GM18907 (cell line): ENCODE results near the gene TSPAN2.

Experiments
- ATAC-seq: cut with Tn5 transposase; IDR thresholded peaks from one replicate; pipeline ENCODE4 v1.9.1; 2021; ENCODE audit warnings: mild to moderate bottlenecking, moderate library complexity; ENCODE audit not compliant: unreplicated experiment

TSPAN2 gene

GRCh38 chr1:115076384-115076915 lies 12.9 kb downstream of the TSPAN2 start:
- ATAC-seq, result no peak

DNA sequence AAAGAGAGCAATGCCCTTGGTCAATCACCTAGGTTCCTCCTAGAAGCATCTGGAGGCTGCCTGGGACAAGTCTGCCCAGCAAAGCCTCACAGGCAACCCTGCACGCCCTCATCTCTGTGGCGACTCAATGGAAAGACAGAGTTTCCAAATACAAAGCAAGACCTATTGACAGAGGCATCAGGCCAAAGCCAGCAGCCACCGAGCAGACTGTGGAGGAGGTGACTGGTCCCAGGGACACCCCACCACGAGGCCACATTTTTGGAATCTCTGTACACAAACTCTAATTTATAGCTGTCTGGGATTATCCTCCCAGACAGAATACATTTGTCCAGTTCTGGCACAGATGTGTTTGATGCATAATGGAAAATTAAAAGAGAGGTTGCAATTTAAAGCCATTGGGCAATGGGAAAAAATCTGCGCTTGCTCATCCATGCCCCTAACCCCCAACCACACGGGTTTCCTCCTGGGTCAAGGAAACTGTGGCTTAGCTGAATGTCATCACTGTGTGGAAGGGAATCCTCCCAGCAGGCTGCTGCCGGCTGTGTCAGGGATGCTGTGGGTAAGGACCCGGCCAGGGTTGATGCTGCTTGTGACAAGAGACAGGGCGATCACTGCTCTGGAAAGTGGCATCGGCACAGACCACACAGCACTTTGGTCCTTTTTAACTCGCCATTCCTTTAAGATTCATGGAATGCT lies 14.3 kb downstream of the TSPAN2 start:
- no peak for ATAC-seq

GRCh38 chr1:115073298-115074087 lies 15.8 kb downstream of the TSPAN2 start:
- ATAC-seq, result no peak

DNA sequence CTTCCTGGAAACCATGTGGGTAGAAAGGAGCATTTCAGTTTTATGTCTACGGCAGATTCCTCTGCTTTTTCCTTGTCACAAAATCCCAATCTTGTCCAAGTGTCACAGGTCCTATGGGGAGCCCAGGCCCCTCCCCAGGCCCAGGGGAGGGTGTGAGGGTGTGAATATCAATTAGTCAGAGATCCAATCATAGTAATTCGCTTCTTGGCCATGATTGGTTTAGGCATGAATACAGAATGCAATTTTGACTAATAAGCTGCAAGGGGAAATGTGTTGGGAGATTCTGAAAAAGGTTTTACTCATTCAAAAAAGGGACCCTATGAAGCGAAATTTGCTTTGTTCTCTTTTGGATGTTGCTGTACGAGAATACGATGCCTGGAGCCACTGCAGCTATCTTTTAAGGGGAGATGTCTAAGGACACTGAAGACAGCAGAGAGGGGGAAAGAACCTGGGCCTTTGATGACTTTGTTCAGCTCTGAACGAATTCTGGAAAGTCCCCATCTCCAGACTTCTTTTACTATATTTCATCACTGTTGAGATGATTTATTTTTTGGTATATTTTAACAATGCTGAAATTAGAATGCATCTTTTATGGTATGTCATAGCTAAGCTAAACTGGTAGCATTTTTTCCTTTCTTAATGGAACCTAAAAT lies 18.2 kb downstream of the TSPAN2 start:
- no peak for ATAC-seq

DNA sequence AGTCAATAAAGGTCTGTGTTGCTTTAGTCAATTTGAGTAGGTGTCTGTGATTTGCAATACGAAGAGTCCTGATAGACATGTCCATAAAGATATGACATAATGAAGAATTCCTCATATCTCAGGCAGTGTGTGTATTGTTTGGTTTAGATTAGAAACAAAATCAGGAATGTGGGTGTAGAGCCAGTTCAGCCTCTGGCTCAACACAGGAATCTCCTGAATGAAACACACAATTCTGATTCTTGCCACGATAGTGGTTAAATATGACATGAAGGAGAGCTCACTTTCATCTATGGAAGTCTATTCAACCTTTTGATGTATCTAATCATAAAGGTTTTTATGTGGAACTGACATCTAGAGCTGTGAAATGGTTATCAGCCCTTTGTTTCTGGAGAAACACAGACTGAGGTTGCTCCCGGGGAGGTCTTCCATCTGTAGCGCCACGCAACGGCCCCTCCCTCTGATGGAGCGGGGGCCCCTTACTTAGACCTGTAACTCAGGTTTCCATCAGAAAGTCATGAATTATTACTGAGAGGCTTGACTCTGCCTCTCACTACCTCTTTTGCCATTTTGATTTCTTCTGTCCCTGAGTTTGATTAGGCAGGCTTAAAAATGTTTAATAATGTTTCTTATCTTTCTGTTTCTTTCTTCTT lies 19.5 kb downstream of the TSPAN2 start:
- ATAC-seq, result no peak

DNA sequence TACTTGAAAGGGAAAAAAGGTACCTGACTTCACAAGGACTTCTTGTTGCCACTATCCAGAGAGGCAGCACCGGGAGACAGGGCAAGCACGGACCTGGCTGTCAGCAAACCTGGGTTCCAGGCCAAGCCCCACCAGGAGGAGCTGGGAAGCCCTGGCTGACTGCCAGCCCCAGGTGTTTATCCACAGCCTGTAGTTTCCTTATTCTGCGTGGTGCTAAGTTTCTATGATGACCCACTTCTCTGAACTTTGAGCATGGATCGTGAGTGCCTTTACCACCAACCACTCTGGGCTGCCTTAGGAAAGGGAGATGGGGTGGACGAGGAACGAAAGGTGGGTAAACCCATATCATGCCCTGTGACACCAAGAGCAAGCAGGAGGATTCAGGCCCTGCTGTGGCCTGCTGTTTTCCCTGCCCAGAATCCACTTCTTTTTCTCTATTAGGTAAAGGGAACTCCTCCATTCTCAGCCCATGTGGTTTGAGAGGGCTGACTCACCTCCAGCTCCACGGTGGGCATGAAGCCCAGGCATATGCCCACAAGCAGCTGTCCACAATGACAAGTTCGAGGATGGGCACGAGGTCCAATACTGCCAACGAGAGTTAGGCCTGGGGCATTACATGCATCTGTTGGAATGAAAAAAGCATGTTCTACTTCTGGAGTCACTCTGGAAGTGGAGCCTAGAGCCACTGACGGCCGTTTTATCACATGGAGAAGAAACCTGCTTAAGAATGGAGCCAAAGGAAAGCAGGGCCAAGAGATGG lies 20.3 kb downstream of the TSPAN2 start:
- no peak for ATAC-seq

DNA sequence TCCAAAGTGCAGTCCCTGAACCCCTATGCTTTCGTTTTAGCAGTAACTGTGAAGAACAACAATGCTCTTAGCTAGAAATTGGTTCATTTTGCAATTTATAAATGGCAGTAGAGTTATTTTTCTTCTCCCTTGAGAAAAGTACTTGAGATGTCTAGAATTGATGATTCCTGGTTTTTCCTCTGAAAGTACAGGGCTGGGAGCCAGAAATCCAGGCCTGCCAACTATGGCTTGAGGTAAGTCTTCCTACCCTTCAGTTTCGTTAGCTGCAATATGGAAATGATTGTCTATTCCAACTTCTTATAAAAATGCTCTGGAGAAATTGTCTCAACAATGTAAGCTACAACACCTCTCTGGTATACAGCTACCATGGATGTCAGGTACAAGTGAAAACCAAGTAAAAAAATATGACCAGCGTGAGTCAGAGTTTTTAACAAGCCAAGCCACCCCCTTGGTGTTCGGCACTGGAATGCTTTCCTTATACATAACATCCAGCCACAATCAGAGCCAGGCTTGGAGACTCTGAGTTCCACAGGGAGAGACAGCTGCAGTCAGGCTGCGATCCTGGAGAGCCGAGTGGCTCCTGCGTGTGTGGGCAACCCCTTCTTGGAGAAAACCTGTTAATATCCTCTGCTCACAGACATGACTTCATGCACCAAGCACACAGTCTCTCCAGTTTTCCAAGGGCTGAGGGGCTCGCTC lies 22.0 kb downstream of the TSPAN2 start:
- no peak for ATAC-seq

GRCh38 chr1:115065021-115065420 lies 24.3 kb downstream of the TSPAN2 start:
- ATAC-seq, result no peak

DNA sequence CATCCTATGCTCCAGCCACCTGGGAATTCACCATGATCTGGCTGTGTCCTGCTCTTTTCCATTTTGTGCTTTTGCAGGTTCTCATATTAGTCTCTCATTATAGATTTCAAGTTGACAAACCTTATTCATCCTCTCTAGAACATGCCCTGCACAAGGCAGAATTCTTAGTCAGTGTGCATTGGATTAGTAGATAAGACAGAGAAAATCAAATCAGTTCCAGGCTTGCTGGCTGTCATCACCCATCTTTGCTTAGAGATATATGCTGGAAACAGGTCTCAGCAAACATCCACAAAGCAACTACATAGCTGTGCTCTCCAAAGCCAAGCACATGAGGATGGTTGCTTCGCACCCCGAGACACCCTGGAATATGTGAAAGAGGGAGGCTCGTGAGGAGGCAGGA lies 24.8 kb downstream of the TSPAN2 start:
- ATAC-seq, result no peak

DNA sequence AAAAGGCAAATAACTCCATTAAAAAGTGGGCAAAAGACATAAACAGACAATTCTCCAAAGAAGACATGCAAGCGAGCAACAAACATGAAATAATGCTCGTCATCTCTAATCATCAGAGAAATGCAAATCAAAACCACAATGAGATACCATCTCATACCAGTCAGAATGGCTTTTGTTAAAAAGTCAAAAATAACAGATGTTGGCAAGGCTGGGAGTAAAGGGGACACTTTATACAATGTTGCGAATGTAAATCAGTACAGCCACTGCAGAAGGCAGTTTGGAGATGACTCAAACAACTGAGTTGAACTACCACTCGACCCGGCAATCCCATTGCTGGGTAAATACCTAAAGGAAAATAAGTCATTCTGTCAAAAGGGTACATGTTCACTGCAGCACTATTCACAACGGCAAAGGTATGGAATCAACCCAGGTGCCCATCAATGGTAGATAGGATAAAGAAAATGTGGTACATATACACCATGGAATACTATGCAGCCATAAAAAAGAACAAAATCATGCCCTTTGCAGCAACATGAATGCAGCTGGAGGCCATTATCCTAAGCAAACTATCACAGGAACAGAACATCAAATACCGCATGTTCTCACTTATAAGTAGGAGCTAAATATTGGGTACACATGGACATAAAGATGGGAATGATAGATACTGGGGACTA lies 25.9 kb downstream of the TSPAN2 start:
- peak; percentile 48 for ATAC-seq

DNA sequence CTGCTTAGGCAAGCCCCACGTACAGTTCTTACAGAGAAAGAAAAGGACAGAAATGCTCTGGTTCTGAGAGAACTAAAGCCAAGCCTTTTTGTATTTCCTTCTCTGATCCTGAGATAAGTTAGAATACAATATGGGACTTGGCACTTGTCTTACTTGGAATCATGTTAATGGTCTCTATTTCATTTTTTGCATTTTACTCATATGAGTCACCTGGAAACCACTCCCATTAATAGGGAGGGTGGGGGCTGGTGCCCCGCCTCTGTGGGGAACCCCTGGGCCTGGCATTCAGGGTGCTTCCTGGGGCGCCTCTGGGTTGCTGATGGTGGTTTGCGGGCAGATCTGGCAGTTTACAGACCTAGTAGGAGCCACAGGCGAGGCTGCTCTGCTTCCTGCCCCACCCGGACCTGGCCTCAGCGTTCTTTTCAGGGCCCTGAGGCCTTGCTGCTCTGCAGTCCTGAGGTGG lies 26.7 kb downstream of the TSPAN2 start:
- ATAC-seq, result peak; percentile 94

DNA sequence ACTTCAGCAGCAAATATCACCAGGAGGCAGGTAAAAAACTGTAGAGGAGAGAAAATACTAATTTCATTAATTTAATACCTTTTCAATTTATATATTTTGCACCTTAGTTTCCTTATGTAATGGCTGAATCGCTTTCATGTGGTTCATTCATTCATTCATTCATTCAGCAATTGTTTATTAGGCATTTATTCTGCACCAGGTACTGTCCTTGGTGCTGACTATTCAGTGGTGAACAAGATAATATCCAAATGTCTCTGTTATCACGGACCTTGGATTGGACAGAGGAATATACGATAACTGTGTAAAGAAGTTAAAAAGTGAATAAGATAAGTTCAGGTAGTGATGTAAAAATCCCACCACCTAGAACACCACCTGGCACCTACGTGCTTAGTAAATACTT lies 28.8 kb downstream of the TSPAN2 start:
- no peak for ATAC-seq

DNA sequence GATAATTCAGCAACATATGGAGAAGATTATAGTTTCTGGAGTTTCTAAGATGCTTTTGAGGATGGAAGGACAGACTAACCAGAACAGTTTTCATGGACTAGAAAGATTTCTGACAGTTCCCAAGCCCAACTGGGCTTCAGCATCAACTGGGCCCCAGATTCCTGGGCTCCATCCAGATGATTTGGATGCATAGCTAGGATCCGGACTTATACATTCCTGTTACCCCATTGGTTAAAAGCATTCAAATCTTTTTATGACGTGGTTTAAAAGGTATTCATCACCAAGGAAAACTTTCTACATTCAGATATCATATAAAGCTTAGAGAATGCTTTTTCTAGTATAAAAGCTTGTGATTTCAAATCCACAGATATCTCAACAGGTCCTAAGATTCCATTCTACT lies 30.0 kb downstream of the TSPAN2 start:
- ATAC-seq, result no peak

GRCh38 chr1:115057661-115058254 lies 31.5 kb downstream of the TSPAN2 start:
- ATAC-seq, result no peak

GRCh38 chr1:115056395-115056798 lies 32.9 kb downstream of the TSPAN2 start:
- ATAC-seq, result no peak

- ATAC-seq, result peak; percentile 83
Measured at GRCh38 chr1:115052454-115053083, 36.7 kb downstream of the TSPAN2 start.

- no peak for ATAC-seq
Measured at GRCh38 chr1:115051850-115052249, 37.5 kb downstream of the TSPAN2 start.

GRCh38 chr1:115046751-115047150 lies 42.6 kb downstream of the TSPAN2 start:
- ATAC-seq, result no peak
